CD8-positive, alpha-beta memory T cell (primary cell): ENCODE measurements around the gene ILK. TPM values are rescaled to one million over a fixed set of nuclear protein-coding genes. Genes with fewer than 3 reads are reported as not detected.
A peak's percentile ranks its signal among the peaks of the same experiment; 100 is the strongest.

ENCODE experiments used
- CTCF ChIA-PET: fragments of 350-600 bp; sonication (Branson Sonifier 250); formaldehyde crosslinking; loops from one replicate; lab custom pipeline; 2021; ENCODE audit warnings: antibody characterized with exemption; lab: Charles Lee
- POLR2A ChIA-PET: fragments of 350-600 bp; sonication (Branson Sonifier 250); formaldehyde crosslinking; loops from one replicate; lab custom pipeline; 2021; ENCODE audit warnings: antibody characterized with exemption; lab: Charles Lee
- DNase-seq, 5 donors: peaks; one replicate each; pipeline versions ENCODE4 v3.0.0 to v3.0.0-alpha.2; 2020 to 2022; ENCODE audit warnings: mixed read lengths in 1 of 5
- H3K27ac ChIP-seq: one replicate; pipeline ENCODE4 v1.7.0; 2013; ENCODE audit warnings: low read depth, mild to moderate bottlenecking, low read length, moderate library complexity
- H3K27me3 ChIP-seq: 2 replicates; pipeline ENCODE4 v1.7.0; 2013; ENCODE audit warnings: low read length, mild to moderate bottlenecking; ENCODE audit not compliant: insufficient read depth, poor library complexity, severe bottlenecking
- H3K36me3 ChIP-seq: 2 replicates; pipeline ENCODE4 v1.7.0; 2013; ENCODE audit warnings: mild to moderate bottlenecking, low read length, moderate library complexity; ENCODE audit not compliant: insufficient read depth
- H3K4me1 ChIP-seq: 2 replicates; pipeline ENCODE4 v1.7.0; 2013; ENCODE audit warnings: mild to moderate bottlenecking, low read length, moderate library complexity; ENCODE audit not compliant: insufficient read depth
- H3K4me3 ChIP-seq: 2 replicates; pipeline ENCODE4 v1.7.0; 2013; ENCODE audit warnings: mild to moderate bottlenecking, low read length
- H3K9me3 ChIP-seq: 2 replicates; pipeline ENCODE4 v1.7.0; 2013; ENCODE audit warnings: mild to moderate bottlenecking, low read length
- H3K27ac Mint-ChIP-seq, 8 donors: one replicate each; pipeline ENCODE4 v1.8.0; 2020 to 2021; ENCODE audit warnings: mixed read lengths in 8 of 8, mild to moderate bottlenecking in 6 of 8, inconsistent platforms in 3 of 8, moderate library complexity in 3 of 8
- H3K27me3 Mint-ChIP-seq, 2 donors: one replicate each; pipeline ENCODE4 v1.8.0; 2020 to 2021; ENCODE audit warnings: mixed read lengths in 2 of 2, mild to moderate bottlenecking in 1 of 2, moderate library complexity in 1 of 2
- H3K36me3 Mint-ChIP-seq, 3 donors: one replicate each; pipeline ENCODE4 v1.8.0; 2020 to 2021; ENCODE audit warnings: mixed read lengths in 3 of 3, inconsistent platforms in 1 of 3, mild to moderate bottlenecking in 1 of 3
- H3K4me1 Mint-ChIP-seq, 3 donors: one replicate each; pipeline ENCODE4 v1.8.0; 2020 to 2021; ENCODE audit warnings: mixed read lengths in 3 of 3, inconsistent platforms in 1 of 3, mild to moderate bottlenecking in 1 of 3
- H3K4me3 Mint-ChIP-seq, 7 donors: one replicate each; pipeline ENCODE4 v1.8.0; 2020 to 2021; ENCODE audit warnings: mixed read lengths in 7 of 7, mild to moderate bottlenecking in 6 of 7, moderate library complexity in 4 of 7, inconsistent platforms in 2 of 7
- H3K9me3 Mint-ChIP-seq, 5 donors: one replicate each; pipeline ENCODE4 v1.8.0; 2020 to 2022; ENCODE audit warnings: mixed read lengths in 5 of 5, mild to moderate bottlenecking in 3 of 5, moderate library complexity in 2 of 5, inconsistent platforms in 1 of 5
- polyA plus RNA-seq: library from polyadenylated mRNA; unstranded; fragments of 300-500 nt; fragmentation: Illumina TruSeq; gene quantifications from one replicate; pipeline ENCODE4 v1.2.3, GENCODE V29; 2021
- total RNA-seq, 2 experiments: library from RNA; stranded (reverse); gene quantifications; one replicate each; pipeline ENCODE4 v1.2.3, GENCODE V29; 2021

The ILK gene
- total and polyA plus RNA-seq, 3 experiments from 2014 or later, result 90.1 to 111 (median 92.6) TPM

GRCh38 chr11:6630632-6631291 is 27.2 kb downstream of the ILK start:
- DNase-seq, result no peak
- peaks cover 0 to 2% of the 10 kb centered on the region in 2 donors for H3K27me3 Mint-ChIP-seq
- peaks cover 12% of the 10 kb centered on the region for H3K4me1 ChIP-seq
- no peaks in the 10 kb centered on the region for H3K9me3 ChIP-seq
- H3K27me3 ChIP-seq, result no peaks in the 10 kb centered on the region
- H3K4me3 ChIP-seq, result no peak overlapping the region
- H3K27ac Mint-ChIP-seq, result no peak overlapping the region
- H3K36me3 ChIP-seq, result no peaks in the 10 kb centered on the region
- CTCF ChIA-PET, result interaction anchor here (0.9 to 2.1 kb wide), 3 partner anchors 10 to 18 kb away, joined by 3 to 7 read pairs (median 6); partner anchors contain the start of gene TPP1
- POLR2A ChIA-PET, result no interaction called here
- H3K4me1 Mint-ChIP-seq, result peaks cover 11 to 22% (median 22%) of the 10 kb centered on the region in 3 donors
- no peaks in the 10 kb centered on the region for H3K9me3 Mint-ChIP-seq
- no peak overlapping the region for H3K4me3 Mint-ChIP-seq
- H3K36me3 Mint-ChIP-seq, result peaks cover 0 to 28% (median 0%) of the 10 kb centered on the region in 3 donors
- H3K27ac ChIP-seq, result no peak overlapping the region

GRCh38 chr11:6631361-6631890 is 27.9 kb downstream of the ILK start:
- ChIA-PET POLR2A (no interaction called here), CTCF (interaction anchor here (1.2 to 2.1 kb wide), 3 partner anchors 13 to 27 kb away, joined by 5 to 7 read pairs (median 6); partner anchors contain the start of gene TPP1)
- Histone ChIP-seq H3K9me3 (no peaks in the 10 kb centered on the region), H3K27me3 (no peaks in the 10 kb centered on the region), H3K4me3 (no peak overlapping the region), H3K4me1 (peaks cover 12% of the 10 kb centered on the region), H3K36me3 (no peaks in the 10 kb centered on the region), H3K27ac (no peak overlapping the region)
- H3K9me3 Mint-ChIP-seq, result no peaks in the 10 kb centered on the region
- H3K4me1 Mint-ChIP-seq, result peaks cover 10 to 21% (median 21%) of the 10 kb centered on the region in 3 donors
- peaks cover 0 to 2% of the 10 kb centered on the region in 2 donors for H3K27me3 Mint-ChIP-seq
- DNase-seq, result peak in 1 of 5 donors; percentile 20
- H3K36me3 Mint-ChIP-seq, result peaks cover 0 to 27% (median 0%) of the 10 kb centered on the region in 3 donors
- peak overlapping the region in 1 of 8 donors; percentile 22 for H3K27ac Mint-ChIP-seq
- no peak overlapping the region for H3K4me3 Mint-ChIP-seq

- Histone ChIP-seq H3K9me3 (no peaks in the 10 kb centered on the region), H3K27me3 (no peaks in the 10 kb centered on the region), H3K4me1 (peaks cover 8% of the 10 kb centered on the region), H3K27ac (no peak overlapping the region), H3K36me3 (no peaks in the 10 kb centered on the region), H3K4me3 (no peak overlapping the region)
- peak in 1 of 5 donors; percentile 43 for DNase-seq
- Mint-ChIP-seq H3K4me3 (no peak overlapping the region), H3K4me1 (peaks cover 3 to 11% (median 11%) of the 10 kb centered on the region in 3 donors), H3K36me3 (peaks cover 0 to 26% (median 0%) of the 10 kb centered on the region in 3 donors), H3K27ac (peak overlapping the region in 1 of 8 donors; percentile 91), H3K9me3 (no peaks in the 10 kb centered on the region), H3K27me3 (peaks cover 0 to 2% of the 10 kb centered on the region in 2 donors)
- CTCF ChIA-PET, result interaction anchor here (1.2 to 2.1 kb wide), 3 partner anchors 14 to 28 kb away, joined by 5 to 7 read pairs (median 6); partner anchors contain the start of gene TPP1
- POLR2A ChIA-PET, result no interaction called here
These were observed 28.8 kb downstream of the ILK start for GRCh38 chr11:6632116-6633073.

GRCh38 chr11:6633422-6634408 is 30.1 kb downstream of the ILK start:
- DNase-seq, result no peak
- Histone ChIP-seq H3K36me3 (no peaks in the 10 kb centered on the region), H3K27me3 (no peaks in the 10 kb centered on the region), H3K9me3 (no peaks in the 10 kb centered on the region), H3K4me3 (no peak overlapping the region), H3K27ac (no peak overlapping the region), H3K4me1 (no peaks in the 10 kb centered on the region)
- POLR2A ChIA-PET, result no interaction called here
- Mint-ChIP-seq H3K36me3 (peaks cover 0 to 24% (median 0%) of the 10 kb centered on the region in 3 donors), H3K4me3 (no peak overlapping the region), H3K27me3 (peaks cover 0 to 2% of the 10 kb centered on the region in 2 donors), H3K4me1 (peaks cover 0 to 3% (median 0%) of the 10 kb centered on the region in 3 donors), H3K27ac (peak overlapping the region in 1 of 8 donors; percentile 87), H3K9me3 (no peaks in the 10 kb centered on the region)
- CTCF ChIA-PET, result interaction anchor here (1.0 to 1.7 kb wide), 3 partner anchors 10 to 166 kb away, joined by 3 to 4 read pairs (median 3); no protein-coding TSS in a partner anchor

GRCh38 chr11:6634534-6634933 is 31.0 kb downstream of the ILK start:
- ChIA-PET CTCF (interaction anchor here (1.0 to 1.7 kb wide), 3 partner anchors 11 to 167 kb away, joined by 3 to 4 read pairs (median 3); no protein-coding TSS in a partner anchor), POLR2A (no interaction called here)
- DNase-seq, result no peak
- Mint-ChIP-seq H3K9me3 (no peaks in the 10 kb centered on the region), H3K27ac (peak overlapping the region in 1 of 8 donors; percentile 3), H3K4me3 (no peak overlapping the region), H3K27me3 (peaks cover 0 to 2% of the 10 kb centered on the region in 2 donors), H3K36me3 (peaks cover 0 to 21% (median 0%) of the 10 kb centered on the region in 3 donors), H3K4me1 (no peaks in the 10 kb centered on the region)
- Histone ChIP-seq H3K4me1 (no peaks in the 10 kb centered on the region), H3K9me3 (no peaks in the 10 kb centered on the region), H3K27ac (no peak overlapping the region), H3K4me3 (no peak overlapping the region), H3K36me3 (no peaks in the 10 kb centered on the region), H3K27me3 (no peaks in the 10 kb centered on the region)

- no peak overlapping the region for H3K27ac ChIP-seq
- ChIA-PET CTCF (interaction anchor here (1.0 to 1.7 kb wide), 2 partner anchors 12 kb away, joined by 3 to 4 read pairs; no protein-coding TSS in a partner anchor), POLR2A (no interaction called here)
- Mint-ChIP-seq H3K4me1 (no peaks in the 10 kb centered on the region), H3K27me3 (peaks cover 0 to 2% of the 10 kb centered on the region in 2 donors), H3K27ac (no peak overlapping the region), H3K4me3 (no peak overlapping the region), H3K36me3 (peaks cover 0 to 21% (median 0%) of the 10 kb centered on the region in 3 donors), H3K9me3 (no peaks in the 10 kb centered on the region)
- no peak for DNase-seq
- no peak overlapping the region for H3K4me3 ChIP-seq
- H3K36me3 ChIP-seq, result no peaks in the 10 kb centered on the region
- no peaks in the 10 kb centered on the region for H3K9me3 ChIP-seq
- no peaks in the 10 kb centered on the region for H3K4me1 ChIP-seq
- H3K27me3 ChIP-seq, result no peaks in the 10 kb centered on the region
These were observed 31.7 kb downstream of the ILK start for GRCh38 chr11:6635082-6635932.
